NT2/D1 (cell line): Measurements from ENCODE around the gene IFNA2.

Experiments
- SUZ12 ChIP-seq: IDR thresholded peaks from 2 replicates; pipeline ENCODE4 v1.6.1; 2011; ENCODE audit not compliant: insufficient read length, insufficient read depth; ENCODE audit errors: extremely low read depth
- YY1 ChIP-seq: IDR thresholded peaks from 2 replicates; pipeline ENCODE4 v1.6.1; 2011; ENCODE audit not compliant: insufficient read length, insufficient read depth
- ZNF274 ChIP-seq: IDR thresholded peaks from 2 replicates; pipeline ENCODE4 v1.6.1; 2011; ENCODE audit warnings: mild to moderate bottlenecking, low read depth, low read length

DNA sequence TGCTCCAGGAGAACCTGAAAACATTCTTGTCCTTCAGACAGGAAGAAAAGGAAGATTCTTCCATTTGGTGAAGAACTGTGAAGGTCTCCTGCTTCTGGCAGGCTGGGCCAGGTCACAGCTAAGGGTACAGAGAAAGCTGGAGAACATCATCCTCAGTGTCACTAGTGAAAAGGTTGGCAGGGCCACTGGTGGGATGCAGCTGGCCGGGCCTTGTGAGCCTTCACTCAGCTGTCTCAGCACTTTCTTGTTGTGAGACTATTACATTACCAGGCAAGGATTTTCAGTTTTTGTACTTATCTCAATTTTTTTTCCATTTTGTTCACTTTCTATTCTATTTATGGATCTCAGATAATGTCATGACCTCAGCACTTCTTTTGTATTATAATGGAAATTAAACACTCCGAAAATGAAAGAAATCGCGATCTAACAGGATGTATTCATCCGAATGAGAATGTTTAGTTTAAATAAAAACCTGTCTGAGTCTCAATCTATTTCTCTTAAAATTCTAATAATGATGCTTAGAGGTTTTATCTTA is 13.8 kb upstream of the IFNA2 start:
- no peak for TF ChIP-seq ZNF274
- TF ChIP-seq SUZ12: no peak
- no peak for TF ChIP-seq YY1
